HEK293 (cell line): Measurements from ENCODE around the gene CDC40.
A peak's percentile ranks its signal among the peaks of the same experiment; 100 is the strongest.

Experiments
- CTCF ChIP-seq: fragments of 450-650 bp; formaldehyde crosslinking; IDR thresholded peaks from 2 replicates; pipeline ENCODE4 v1.5.1; 2016; ENCODE audit warnings: missing biosample characterization, missing genetic modification characterization
- ELK4 ChIP-seq: IDR thresholded peaks from 2 replicates; pipeline ENCODE4 v1.6.1; 2011; ENCODE audit warnings: mild to moderate bottlenecking, low read depth, low read length, borderline replicate concordance
- GLI4 ChIP-seq: fragments of 450-650 bp; formaldehyde crosslinking; IDR thresholded peaks from 2 replicates; pipeline ENCODE4 v1.5.1; 2016; ENCODE audit warnings: missing biosample characterization, missing genetic modification characterization
- GLIS1 ChIP-seq: fragments of 450-650 bp; formaldehyde crosslinking; IDR thresholded peaks from 2 replicates; pipeline ENCODE4 v1.5.1; 2016; ENCODE audit warnings: missing biosample characterization, missing genetic modification characterization
- GLIS2 ChIP-seq: fragments of 450-650 bp; formaldehyde crosslinking; IDR thresholded peaks from 2 replicates; pipeline ENCODE4 v1.5.1; 2016; ENCODE audit warnings: missing biosample characterization, missing genetic modification characterization
- IKZF3 ChIP-seq: fragments of 450-650 bp; IDR thresholded peaks from 2 replicates; pipeline ENCODE4 v1.5.0; 2018; ENCODE audit warnings: missing biosample characterization, mild to moderate bottlenecking, missing genetic modification characterization, moderate library complexity
- KLF17 ChIP-seq: fragments of 450-650 bp; formaldehyde crosslinking; IDR thresholded peaks from 2 replicates; pipeline ENCODE4 v1.5.1; 2016; ENCODE audit warnings: missing biosample characterization, missing genetic modification characterization
- SETDB1 ChIP-seq: IDR thresholded peaks from one replicate; pipeline ENCODE4 v1.6.1; 2017; ENCODE audit warnings: mild to moderate bottlenecking, low read length, moderate library complexity, mixed read lengths; ENCODE audit not compliant: insufficient read length
- TCF7L2 ChIP-seq: IDR thresholded peaks from 2 replicates; pipeline ENCODE4 v1.6.1; 2011; ENCODE audit warnings: low read depth, mild to moderate bottlenecking, inconsistent platforms, low read length, moderate library complexity, borderline replicate concordance
- TSHZ1 ChIP-seq: fragments of 450-650 bp; formaldehyde crosslinking; IDR thresholded peaks from 2 replicates; pipeline ENCODE4 v1.5.1; 2016; ENCODE audit warnings: missing biosample characterization, missing genetic modification characterization, borderline replicate concordance
- YY1 ChIP-seq: fragments of 450-650 bp; formaldehyde crosslinking; IDR thresholded peaks from 2 replicates; pipeline ENCODE4 v1.5.1; 2018; ENCODE audit warnings: missing biosample characterization, missing genetic modification characterization
- YY2 ChIP-seq: fragments of 450-650 bp; formaldehyde crosslinking; IDR thresholded peaks from 2 replicates; pipeline ENCODE4 v1.5.1; 2016; ENCODE audit warnings: missing biosample characterization, missing genetic modification characterization
- ZBTB48 ChIP-seq: fragments of 450-650 bp; formaldehyde crosslinking; IDR thresholded peaks from 2 replicates; pipeline ENCODE4 v1.5.1; 2016; ENCODE audit warnings: missing biosample characterization, missing genetic modification characterization
- ZBTB7A ChIP-seq: fragments of 450-650 bp; formaldehyde crosslinking; IDR thresholded peaks from 2 replicates; pipeline ENCODE4 v1.5.1; 2016; ENCODE audit warnings: low read depth, missing biosample characterization, missing genetic modification characterization
- ZNF112 ChIP-seq: fragments of 450-650 bp; formaldehyde crosslinking; IDR thresholded peaks from 2 replicates; pipeline ENCODE4 v1.5.0; 2017; ENCODE audit warnings: missing biosample characterization, missing genetic modification characterization
- ZNF138 ChIP-seq: fragments of 450-650 bp; formaldehyde crosslinking; IDR thresholded peaks from 2 replicates; pipeline ENCODE4 v1.5.1; 2016; ENCODE audit warnings: missing biosample characterization, missing genetic modification characterization, borderline replicate concordance
- ZNF2 ChIP-seq: fragments of 450-650 bp; formaldehyde crosslinking; IDR thresholded peaks from 2 replicates; pipeline ENCODE4 v1.5.1; 2016; ENCODE audit warnings: missing biosample characterization, missing genetic modification characterization
- ZNF311 ChIP-seq: fragments of 450-650 bp; formaldehyde crosslinking; IDR thresholded peaks from 2 replicates; pipeline ENCODE4 v1.5.1; 2017; ENCODE audit warnings: missing biosample characterization, missing genetic modification characterization, borderline replicate concordance
- ZNF426 ChIP-seq: fragments of 450-650 bp; formaldehyde crosslinking; IDR thresholded peaks from 2 replicates; pipeline ENCODE4 v1.5.1; 2017; ENCODE audit warnings: missing biosample characterization, missing genetic modification characterization, mild to moderate bottlenecking, inconsistent platforms, moderate library complexity
- ZNF48 ChIP-seq: fragments of 450-650 bp; formaldehyde crosslinking; IDR thresholded peaks from 2 replicates; pipeline ENCODE4 v1.5.1; 2016; ENCODE audit warnings: missing biosample characterization, missing genetic modification characterization
- ZNF488 ChIP-seq: fragments of 450-650 bp; formaldehyde crosslinking; IDR thresholded peaks from 2 replicates; pipeline ENCODE4 v1.5.1; 2016; ENCODE audit warnings: missing biosample characterization, missing genetic modification characterization
- ZNF529 ChIP-seq: fragments of 450-650 bp; formaldehyde crosslinking; IDR thresholded peaks from 2 replicates; pipeline ENCODE4 v1.5.1; 2017; ENCODE audit warnings: missing genetic modification characterization, missing biosample characterization; ENCODE audit not compliant: insufficient replicate concordance
- ZNF621 ChIP-seq: fragments of 450-650 bp; formaldehyde crosslinking; IDR thresholded peaks from 2 replicates; pipeline ENCODE4 v1.5.1; 2017; ENCODE audit warnings: missing biosample characterization, missing genetic modification characterization
- ZNF629 ChIP-seq: fragments of 450-650 bp; formaldehyde crosslinking; IDR thresholded peaks from 2 replicates; pipeline ENCODE4 v1.5.1; 2017; ENCODE audit warnings: missing biosample characterization, missing genetic modification characterization
- ZNF645 ChIP-seq: fragments of 450-650 bp; formaldehyde crosslinking; IDR thresholded peaks from 2 replicates; pipeline ENCODE4; 2016; ENCODE audit warnings: missing biosample characterization, missing genetic modification characterization
- ZNF747 ChIP-seq: fragments of 450-650 bp; formaldehyde crosslinking; IDR thresholded peaks from 2 replicates; pipeline ENCODE4 v1.5.1; 2016; ENCODE audit warnings: missing biosample characterization, missing genetic modification characterization
- ZNF776 ChIP-seq: fragments of 450-650 bp; formaldehyde crosslinking; IDR thresholded peaks from 2 replicates; pipeline ENCODE4 v1.5.0; 2017; ENCODE audit warnings: missing biosample characterization, missing genetic modification characterization, borderline replicate concordance
- ZNF837 ChIP-seq: fragments of 450-650 bp; formaldehyde crosslinking; IDR thresholded peaks from 2 replicates; pipeline ENCODE4 v1.5.1; 2016; ENCODE audit warnings: missing biosample characterization, missing genetic modification characterization
- ZSCAN4 ChIP-seq: fragments of 450-650 bp; formaldehyde crosslinking; IDR thresholded peaks from 2 replicates; pipeline ENCODE4 v1.5.1; 2017; ENCODE audit warnings: missing biosample characterization, missing genetic modification characterization

The CDC40 gene

GRCh38 chr6:110178626-110179405 is 1.4 kb upstream of the CDC40 start (continued):
- TF ChIP-seq ZNF645 (tag by site-specific recombination): no peak
- TF ChIP-seq ZNF426 (tag by site-specific recombination): no peak
- TF ChIP-seq ZNF311: no peak
- no peak for TF ChIP-seq GLIS1 (tag by site-specific recombination)
- no peak for TF ChIP-seq ZNF529 (tag by site-specific recombination)
- TF ChIP-seq ELK4: no peak
- TF ChIP-seq YY2: peak; percentile 57; the same call in 1 of the 2 replicates
- no peak for TF ChIP-seq SETDB1
- TF ChIP-seq GLI4 (tag by site-specific recombination): no peak
- no peak; the same call in 1 of the 2 replicates for TF ChIP-seq KLF17 (tag by site-specific recombination)
- no peak for TF ChIP-seq ZNF837
- TF ChIP-seq CTCF (tag by site-specific recombination): peak; percentile 93
- no peak for TF ChIP-seq ZNF621 (tag by site-specific recombination)
- no peak for TF ChIP-seq ZNF138 (tag by site-specific recombination)
- peak; percentile 73; the same call in 1 of the 2 replicates for TF ChIP-seq ZNF2 (tag by site-specific recombination)
- no peak for TF ChIP-seq TCF7L2
- TF ChIP-seq ZBTB48: peak; percentile 72; the same call in 1 of the 2 replicates
- TF ChIP-seq ZNF488 (tag by site-specific recombination): no peak
- no peak for TF ChIP-seq GLIS2 (tag by site-specific recombination)
- TF ChIP-seq YY1 (tag by site-specific recombination): peak; percentile 67; the same call in 1 of the 2 replicates
- peak; percentile 75 for TF ChIP-seq IKZF3 (tag by site-specific recombination)
- TF ChIP-seq ZNF112: no peak
- peak; percentile 53 for TF ChIP-seq ZNF629
- TF ChIP-seq ZBTB7A: no peak
- TF ChIP-seq ZNF747 (tag by site-specific recombination): no peak
- no peak for TF ChIP-seq ZSCAN4
- no peak for TF ChIP-seq ZNF48 (tag by site-specific recombination)
- TF ChIP-seq ZNF776 (tag by site-specific recombination): no peak
- no peak for TF ChIP-seq TSHZ1
